ENCODE measurements around the gene CKAP5.

CKAP5 gene

DNA sequence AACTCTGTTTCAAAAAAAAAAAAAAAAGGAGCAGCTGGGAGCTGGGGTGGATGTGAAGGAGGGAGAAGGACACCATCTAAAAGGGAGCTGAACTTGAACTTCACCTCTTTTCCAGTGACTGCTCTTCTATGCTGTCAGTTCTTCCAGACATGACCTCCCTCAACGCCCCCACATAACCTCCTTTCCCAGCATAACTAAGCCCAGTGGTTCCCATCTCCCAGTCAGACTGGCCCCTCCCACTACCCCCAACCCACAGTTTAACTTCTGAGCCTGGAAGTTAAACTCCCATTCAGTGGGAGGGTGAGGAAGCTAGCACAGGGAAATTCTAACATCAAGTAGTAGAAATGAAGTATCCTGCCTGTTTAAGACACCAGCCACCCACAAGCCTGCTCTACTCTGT lies 147.5 kb downstream of the CKAP5 start:
- DNase-seq (ENCODE audit: low spot score): no peak

DNA sequence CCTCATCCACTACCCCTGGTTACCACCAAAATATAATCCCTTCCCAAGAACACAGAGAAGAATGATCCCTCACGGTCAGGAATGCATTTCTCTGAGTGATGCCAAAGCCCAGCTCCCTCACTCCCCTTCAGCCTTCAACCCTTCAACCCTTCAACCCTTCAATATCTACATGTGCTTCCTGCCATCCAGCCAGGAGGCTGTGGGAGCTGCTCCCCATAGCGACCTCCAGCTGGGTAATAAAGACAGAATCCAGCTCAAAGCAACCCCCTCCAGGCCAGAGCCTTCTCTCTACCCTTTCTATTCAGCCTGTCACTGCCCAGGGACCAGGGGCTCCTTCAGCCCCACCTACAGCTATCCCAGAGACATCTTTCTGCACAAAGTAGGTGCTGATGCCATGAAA lies 148.4 kb downstream of the CKAP5 start:
- no peak for DNase-seq (ENCODE audit: low spot score)

DNA sequence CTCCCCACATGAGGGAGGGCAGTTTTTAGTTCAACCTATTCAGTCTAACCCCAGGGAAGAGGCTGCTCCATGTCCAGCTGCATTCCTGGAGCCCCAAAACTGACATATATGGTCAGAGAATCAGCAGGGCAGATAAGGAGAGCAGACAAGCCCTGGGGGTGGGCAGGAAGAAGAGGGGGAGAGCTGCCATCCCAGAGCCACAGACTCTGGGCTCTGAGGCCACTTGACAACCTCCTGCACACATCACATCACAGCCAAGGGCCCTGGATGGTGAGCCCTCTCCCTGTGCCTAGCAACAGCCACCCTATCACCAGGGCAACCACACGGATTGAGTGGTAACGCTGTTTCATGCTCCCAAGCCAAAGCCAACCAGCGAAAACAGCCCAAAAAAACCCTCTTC lies 148.8 kb downstream of the CKAP5 start:
- DNase-seq (ENCODE audit: low spot score): no peak

DNA sequence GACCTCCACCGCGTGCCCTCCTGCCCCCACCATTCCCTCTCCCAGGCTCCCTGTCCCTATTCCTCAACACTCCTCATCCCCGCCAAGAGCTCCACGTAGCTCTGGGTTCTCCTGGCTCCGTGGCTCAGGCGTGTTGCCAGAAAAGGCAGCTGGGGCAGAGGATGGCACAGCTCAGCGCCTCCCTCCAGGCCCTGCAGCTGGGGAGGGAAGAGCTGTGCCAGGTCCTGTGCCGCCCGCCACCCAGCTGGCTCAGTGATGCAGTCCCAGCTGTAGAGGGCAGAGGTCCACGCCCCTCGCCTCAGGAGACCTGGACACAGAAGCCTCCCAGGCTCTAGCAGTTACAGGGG lies 149.9 kb downstream of the CKAP5 start:
- DNase-seq (ENCODE audit: low spot score): no peak

DNA sequence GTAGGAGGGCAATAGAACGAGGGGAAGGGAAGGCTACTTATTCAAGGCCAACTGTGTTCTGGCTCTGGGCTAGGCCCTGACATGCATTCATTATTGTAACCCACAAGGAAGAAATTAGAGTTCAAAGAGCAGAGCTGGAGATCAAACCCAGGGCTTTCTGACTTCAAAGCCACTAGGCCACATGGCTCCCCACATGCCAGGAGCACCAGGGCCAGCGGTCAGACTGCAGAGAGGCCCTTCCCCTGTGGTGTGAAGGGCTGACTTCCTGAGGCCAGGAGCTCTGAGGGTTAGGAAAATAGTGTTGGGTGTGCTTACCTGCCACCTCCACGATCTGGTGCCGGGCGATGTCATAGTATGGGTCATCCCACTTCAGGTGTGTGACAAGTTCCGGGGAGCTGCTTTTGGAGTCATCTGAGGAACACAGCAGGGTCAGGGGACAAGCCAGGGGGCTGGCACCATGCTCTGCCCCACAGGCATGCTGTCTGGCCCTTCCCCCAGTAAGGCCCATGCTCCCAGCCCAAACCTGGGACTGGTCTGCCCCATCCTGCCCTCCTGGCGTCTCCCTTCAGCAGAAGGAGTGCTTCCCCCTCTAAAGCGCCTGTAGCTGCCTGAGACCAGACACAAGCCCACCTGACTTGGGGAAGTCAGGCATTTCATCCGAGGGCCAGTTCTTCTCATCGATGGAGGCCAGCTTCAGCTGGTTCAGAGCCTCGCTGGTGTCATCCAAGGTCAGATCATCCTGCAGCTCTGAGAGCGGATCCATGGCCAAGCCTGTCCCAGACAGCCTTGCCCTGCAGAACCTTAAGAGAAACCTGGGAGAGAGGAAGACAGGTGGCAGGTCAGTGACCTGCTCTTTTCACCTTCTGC lies 150.5 kb downstream of the CKAP5 start:
- no peak for DNase-seq (ENCODE audit: low spot score)

DNA sequence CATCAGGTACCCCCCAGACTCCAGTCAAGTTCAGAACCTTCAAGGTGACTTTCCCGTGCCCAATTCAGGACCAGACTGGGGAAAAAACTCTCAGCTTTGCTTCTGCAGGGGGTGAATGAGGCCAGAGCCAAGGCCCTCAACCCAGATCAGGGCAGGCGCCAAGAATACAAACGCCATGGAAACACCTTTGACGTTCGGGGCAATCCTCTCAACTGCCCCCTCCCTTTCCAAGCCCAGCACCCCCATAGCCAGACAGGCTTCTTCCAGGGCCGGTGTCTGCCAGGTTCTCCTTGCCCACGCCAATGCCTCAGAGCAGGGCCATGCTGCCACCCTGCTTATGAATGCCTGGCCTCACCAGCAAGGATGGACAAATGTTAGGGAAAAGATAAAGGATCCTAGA lies 151.5 kb downstream of the CKAP5 start:
- no peak for DNase-seq (ENCODE audit: low spot score)

DNA sequence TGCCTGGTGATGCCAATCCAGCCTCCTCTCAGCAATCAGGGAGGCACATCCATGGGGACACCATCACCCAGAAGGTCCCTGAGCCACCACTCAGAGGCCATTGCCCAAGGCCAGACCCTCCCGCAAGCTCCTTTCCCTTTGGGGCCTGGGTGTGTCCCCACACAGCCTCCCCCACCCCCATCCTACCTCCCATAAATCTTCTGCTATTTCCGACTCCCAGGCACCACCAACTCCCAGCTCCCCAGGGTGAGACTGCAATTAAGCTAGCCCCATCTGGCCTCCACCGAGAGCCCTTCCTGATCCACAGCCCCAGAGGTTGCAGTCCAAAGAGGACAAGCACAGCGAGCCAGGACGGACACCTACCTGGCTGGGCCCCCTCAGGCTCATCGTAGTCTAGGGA lies 152.0 kb downstream of the CKAP5 start:
- DNase-seq (ENCODE audit: low spot score): no peak

DNA sequence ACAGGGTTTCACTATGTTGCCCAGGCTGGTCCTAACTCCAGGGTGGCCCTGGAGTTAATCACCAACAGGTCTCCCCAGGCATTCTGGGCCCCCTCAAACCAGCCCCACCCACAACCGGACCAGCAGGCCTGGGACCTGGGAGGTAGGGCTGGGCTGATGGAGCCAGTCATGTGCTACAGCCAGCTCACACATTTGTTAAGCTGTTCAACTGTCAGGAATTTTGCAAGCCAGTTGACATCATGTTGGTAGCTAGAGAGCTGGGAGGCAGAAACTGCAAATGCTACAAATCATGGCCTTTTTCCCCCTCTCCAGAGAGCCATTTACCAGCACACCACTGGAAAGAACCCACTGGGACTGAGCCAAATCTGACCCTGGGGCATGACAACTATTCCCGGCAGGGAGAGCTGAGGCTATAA lies 152.5 kb downstream of the CKAP5 start:
- no peak for DNase-seq (ENCODE audit: low spot score)

Data from NAMALWA (cell line).